NCI-H1048 (cell line): ENCODE data around the gene CHGA.

Source experiments
- DNase-seq: peaks from one replicate; lab custom pipeline; 2025; lab: John Stamatoyannopoulos, UW

CHGA gene

GRCh38 chr14:92984082-92984788 is 61.3 kb downstream of the CHGA start:
- DNase-seq = no peak
